AG09319 (cell line): ENCODE results near the gene TMEM184A.
"Not testable (repeated sequence)": the region's sequence is repeated elsewhere in the genome, so short reads cannot be mapped to it uniquely, and the experiment has no call there.

Source experiments
- DNase-seq: peaks from one replicate; pipeline ENCODE4 v3.0.0-alpha.2; 2010; ENCODE audit warnings: low read depth; ENCODE audit errors: extremely low read depth
- CTCF ChIP-seq: IDR thresholded peaks from 2 replicates; pipeline ENCODE4 v1.5.1; 2011; ENCODE audit warnings: low read depth, mild to moderate bottlenecking, inconsistent platforms, low read length, moderate library complexity

The TMEM184A gene

GRCh38 chr7:1523208-1523607 lies 32.8 kb downstream of the TMEM184A start:
- TF ChIP-seq CTCF, result no peak
- DNase-seq, result no peak

- TF ChIP-seq CTCF, result no peak
- no peak for DNase-seq
These were observed 34.5 kb downstream of the TMEM184A start for GRCh38 chr7:1521456-1521855.

- no peak for TF ChIP-seq CTCF
- no peak for DNase-seq
These were observed 35.3 kb downstream of the TMEM184A start for GRCh38 chr7:1520539-1521234.

GRCh38 chr7:1519322-1519922 lies 36.6 kb downstream of the TMEM184A start:
- not testable (repeated sequence) for DNase-seq

- no peak for DNase-seq
- no peak for TF ChIP-seq CTCF
These were observed 39.3 kb downstream of the TMEM184A start for GRCh38 chr7:1516586-1517251.

- DNase-seq, result not testable (repeated sequence)
These were observed 40.5 kb downstream of the TMEM184A start for GRCh38 chr7:1515509-1515967.

GRCh38 chr7:1514995-1515401 lies 41.0 kb downstream of the TMEM184A start:
- TF ChIP-seq CTCF, result no peak
- DNase-seq, result no peak

GRCh38 chr7:1514407-1514806 lies 41.6 kb downstream of the TMEM184A start:
- TF ChIP-seq CTCF, result no peak
- no peak for DNase-seq
